Eye (tissue), 1 donor: Measurements from ENCODE around the gene DENND1A.
"Not testable (repeated sequence)": the region's sequence is repeated elsewhere in the genome, so short reads cannot be mapped to it uniquely, and the experiment has no call there.

Experiments
- DNase-seq: peaks from one replicate; pipeline ENCODE4 v3.0.0-alpha.2; 2015

The DENND1A gene

GRCh38 chr9:123642291-123643278 is 287.3 kb downstream of the DENND1A start:
- DNase-seq = peak; percentile 86

- no peak for DNase-seq
These were observed 289.1 kb downstream of the DENND1A start for GRCh38 chr9:123640792-123641222.

- DNase-seq = no peak
These were observed 290.2 kb downstream of the DENND1A start for GRCh38 chr9:123639743-123640142.

DNA sequence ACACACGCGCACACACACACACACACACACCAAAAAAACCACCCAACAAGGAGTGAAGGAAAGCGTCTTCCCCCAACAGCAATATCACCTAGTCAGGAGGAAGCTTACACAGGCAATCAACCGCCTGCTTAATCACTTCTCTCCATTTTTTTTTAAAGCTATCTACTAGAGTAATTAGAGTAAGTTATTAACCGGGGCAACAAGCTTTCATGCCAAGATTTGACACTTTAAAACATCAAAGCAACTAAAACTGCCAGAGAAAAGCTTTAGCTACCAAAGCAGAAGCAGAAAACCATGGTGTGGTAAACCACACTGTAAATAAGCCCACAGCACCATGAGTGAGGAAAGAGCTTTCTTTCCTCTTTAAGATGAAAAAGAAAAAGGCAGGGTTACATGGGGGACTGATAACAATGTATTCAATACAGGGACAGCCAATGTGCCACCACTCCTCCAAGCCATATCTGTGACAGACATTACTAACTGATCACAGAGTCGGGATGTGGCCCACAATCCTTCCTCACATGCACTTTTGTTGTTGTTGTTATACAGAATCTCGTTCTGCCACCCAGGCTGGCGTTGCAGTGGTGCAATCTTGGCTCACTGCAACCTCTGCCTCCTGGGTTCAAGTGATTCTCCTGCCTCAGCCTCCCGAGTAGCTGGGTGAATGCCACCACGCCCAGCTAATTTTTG is 291.8 kb downstream of the DENND1A start:
- DNase-seq = no peak

- no peak for DNase-seq
These were observed 292.4 kb downstream of the DENND1A start for GRCh38 chr9:123637606-123637944.

DNA sequence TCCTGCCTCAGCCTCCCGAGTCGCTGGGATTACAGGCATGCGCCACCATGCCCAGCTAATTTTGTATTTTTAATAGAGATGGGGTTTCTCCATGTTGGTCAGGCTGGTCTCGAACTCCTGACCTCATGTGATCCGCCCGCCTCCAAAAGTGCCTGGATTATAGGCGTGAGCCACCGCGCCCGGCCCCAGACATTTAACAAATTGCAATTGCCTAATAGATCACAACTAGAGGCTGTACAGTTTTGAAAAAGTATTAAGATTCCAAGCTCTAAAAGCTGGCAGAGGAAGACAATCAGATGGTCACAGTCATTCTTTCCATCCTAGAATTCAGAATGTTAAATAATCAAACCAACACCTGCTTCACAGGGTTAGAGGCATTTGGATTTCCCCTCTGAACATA is 293.1 kb downstream of the DENND1A start:
- not testable (repeated sequence) for DNase-seq

DNA sequence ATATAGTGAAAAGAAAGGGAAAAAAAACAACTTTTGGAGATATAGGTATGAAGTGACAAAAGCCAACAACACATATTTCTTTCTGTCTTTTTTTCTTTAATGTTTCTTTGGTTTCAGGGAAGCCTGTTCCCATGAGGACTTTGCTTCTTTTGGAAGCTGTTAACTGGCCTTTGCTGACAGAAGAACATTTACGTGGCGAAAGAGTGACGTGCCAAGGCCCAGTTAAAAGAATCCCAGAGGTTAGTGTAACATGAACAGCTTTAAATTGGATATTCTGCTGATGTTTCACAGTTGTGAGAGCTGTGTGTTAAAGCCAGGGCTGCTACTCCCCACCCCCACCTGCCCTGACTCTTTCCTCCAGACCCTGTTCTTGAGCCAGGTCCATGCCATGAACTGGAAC is 298.1 kb downstream of the DENND1A start:
- DNase-seq = no peak

GRCh38 chr9:123630233-123630632 is 299.7 kb downstream of the DENND1A start:
- DNase-seq = peak; percentile 62

DNA sequence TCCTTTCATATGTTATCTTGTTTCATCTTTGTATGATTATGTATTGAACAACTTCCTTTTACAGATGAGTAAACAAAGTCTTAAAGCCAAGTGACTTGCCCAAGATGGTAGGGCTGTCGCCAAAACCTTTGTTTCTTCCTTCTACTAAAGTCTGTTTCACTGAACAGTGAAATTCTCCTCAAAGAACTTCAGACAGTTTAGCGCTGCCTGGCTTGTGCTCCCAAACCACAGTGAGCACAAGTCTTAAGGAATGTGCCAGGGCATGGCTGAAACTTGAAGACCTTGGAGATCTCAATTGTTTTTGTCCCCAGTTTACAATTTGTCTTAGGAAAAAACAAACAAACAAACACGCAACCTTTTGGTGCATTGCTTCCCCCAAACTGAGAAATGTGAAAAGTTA is 300.4 kb downstream of the DENND1A start:
- no peak for DNase-seq

- DNase-seq = no peak
These were observed 307.1 kb downstream of the DENND1A start for GRCh38 chr9:123622711-123623241.

DNA sequence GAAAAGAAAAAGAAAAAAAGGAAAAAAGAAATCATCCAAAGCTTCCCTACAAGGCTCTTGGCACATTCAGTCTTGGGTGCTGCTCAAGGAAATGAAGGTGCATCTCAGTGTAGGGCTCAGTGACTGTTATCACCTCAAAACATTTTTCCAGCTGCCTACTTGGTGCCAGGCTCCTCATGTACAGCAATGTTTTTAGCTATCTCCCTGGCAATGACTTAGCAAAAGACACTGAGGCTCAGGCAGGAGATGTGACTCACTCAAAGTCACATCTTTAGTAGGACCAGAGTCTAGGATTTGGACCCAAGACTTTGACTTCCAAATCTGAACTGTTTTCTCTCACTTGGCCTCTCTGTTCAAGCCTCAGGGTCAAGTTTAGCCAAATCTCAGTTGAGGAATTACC is 309.7 kb downstream of the DENND1A start:
- DNase-seq = no peak

- no peak for DNase-seq
These were observed 311.8 kb downstream of the DENND1A start for GRCh38 chr9:123617952-123618678.

- no peak for DNase-seq
These were observed 312.6 kb downstream of the DENND1A start for GRCh38 chr9:123617286-123617685.

DNA sequence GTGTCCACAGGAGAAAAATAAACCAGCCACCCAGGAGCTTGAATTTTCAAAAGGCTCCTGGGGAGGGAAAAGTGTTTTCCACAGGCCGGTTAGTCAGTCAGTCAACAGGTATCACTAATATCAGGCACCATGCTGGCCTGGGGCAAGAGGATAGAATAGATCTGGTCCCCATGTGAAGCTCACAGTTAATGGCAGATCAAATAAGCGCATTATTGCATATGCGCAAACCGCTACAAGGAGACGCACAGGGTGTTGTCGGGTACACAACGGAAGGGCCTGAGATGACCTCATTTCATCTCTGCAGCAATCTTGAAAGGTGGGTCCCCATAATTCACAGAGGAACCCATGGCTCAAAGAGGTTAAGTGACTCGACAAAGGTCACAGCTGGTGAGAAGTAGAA is 313.2 kb downstream of the DENND1A start:
- no peak for DNase-seq

- DNase-seq = no peak
These were observed 314.5 kb downstream of the DENND1A start for GRCh38 chr9:123615381-123615780.

GRCh38 chr9:123614306-123615263 is 315.3 kb downstream of the DENND1A start:
- no peak for DNase-seq

DNA sequence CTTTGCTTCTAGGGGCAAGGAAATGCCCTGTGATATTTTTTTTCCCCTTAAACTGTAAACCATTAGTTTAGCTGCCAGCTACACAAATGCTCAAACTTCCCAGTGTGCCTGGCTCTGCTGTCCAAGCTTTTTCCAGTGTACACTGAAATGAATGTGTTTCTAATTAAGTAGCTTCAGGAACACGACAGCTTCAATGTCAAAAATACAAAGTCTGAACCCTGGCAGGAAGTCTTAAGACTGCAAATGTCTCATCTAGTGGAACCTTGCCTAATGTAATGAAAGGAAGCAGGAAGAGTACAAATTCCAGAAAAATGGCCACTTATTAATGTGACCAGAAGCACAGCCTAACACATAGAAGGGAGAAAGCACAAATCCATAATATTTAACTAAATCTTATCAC is 318.7 kb downstream of the DENND1A start:
- DNase-seq = no peak

- no peak for DNase-seq
These were observed 320.1 kb downstream of the DENND1A start for GRCh38 chr9:123609844-123610243.

DNA sequence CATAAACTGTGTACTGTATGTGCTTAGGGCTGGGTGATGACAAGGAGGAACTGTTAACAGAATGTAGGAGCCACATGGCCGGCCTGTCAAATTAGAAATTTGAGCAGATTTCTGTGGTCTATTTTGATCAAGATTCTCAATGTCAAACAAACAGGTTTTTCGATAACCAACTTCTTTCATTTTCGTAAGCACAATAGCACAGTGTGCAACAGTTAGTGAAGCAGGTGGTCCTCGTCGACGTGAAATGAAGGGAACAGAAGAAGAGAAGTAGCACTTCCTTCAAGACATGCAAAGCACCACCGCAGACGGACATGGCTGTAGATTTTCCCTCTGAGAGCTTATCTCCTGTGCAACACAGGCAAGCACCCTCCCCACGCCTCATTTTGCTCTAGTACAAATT is 321.8 kb downstream of the DENND1A start:
- DNase-seq = no peak

- no peak for DNase-seq
These were observed 322.4 kb downstream of the DENND1A start for GRCh38 chr9:123607479-123607878.

DNA sequence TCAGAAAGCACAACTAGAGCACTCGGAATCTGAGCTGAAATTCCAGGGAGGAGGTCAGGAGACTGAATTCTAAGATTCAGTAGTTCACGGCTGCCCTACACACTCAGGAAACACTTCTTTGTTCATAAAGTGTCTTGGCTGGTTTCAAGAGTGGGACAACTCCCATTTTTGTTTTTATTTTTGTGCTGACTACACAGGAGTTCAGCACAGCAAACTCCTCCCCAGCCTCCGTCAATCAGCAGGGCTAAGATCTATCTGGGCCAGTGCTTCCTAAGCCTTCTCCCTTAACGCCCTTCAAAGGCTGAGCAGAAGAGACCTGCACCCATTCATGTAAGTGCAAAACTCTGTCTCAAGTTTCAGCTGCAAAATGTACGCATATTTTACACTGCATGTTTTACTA is 323.8 kb downstream of the DENND1A start:
- no peak for DNase-seq

- DNase-seq = no peak
These were observed 324.6 kb downstream of the DENND1A start for GRCh38 chr9:123605286-123605685.
